Measurements from ENCODE around the gene NAT16. TPM values are rescaled to one million over a fixed set of nuclear protein-coding genes. Genes with fewer than 3 reads are reported as not detected.

The NAT16 gene
- total and polyA plus RNA-seq, 8 donors, result 0.04 to 0.27 (median 0.09) TPM; not detected in 2

GRCh38 chr7:101156866-101157589 lies 23.1 kb downstream of the NAT16 start:
- Histone ChIP-seq H3K4me3 (no peak overlapping the region), H3K4me1 (peaks cover 6 to 9% of the 10 kb centered on the region in 2 donors), H3K36me3 (peaks cover 0 to 47% of the 10 kb centered on the region in 2 donors), H3K9me3 (no peaks in the 10 kb centered on the region), H3K27me3 (peaks cover 5 to 13% of the 10 kb centered on the region in 2 donors), H3K27ac (no peak overlapping the region)
- TF ChIP-seq, protein P1, sequence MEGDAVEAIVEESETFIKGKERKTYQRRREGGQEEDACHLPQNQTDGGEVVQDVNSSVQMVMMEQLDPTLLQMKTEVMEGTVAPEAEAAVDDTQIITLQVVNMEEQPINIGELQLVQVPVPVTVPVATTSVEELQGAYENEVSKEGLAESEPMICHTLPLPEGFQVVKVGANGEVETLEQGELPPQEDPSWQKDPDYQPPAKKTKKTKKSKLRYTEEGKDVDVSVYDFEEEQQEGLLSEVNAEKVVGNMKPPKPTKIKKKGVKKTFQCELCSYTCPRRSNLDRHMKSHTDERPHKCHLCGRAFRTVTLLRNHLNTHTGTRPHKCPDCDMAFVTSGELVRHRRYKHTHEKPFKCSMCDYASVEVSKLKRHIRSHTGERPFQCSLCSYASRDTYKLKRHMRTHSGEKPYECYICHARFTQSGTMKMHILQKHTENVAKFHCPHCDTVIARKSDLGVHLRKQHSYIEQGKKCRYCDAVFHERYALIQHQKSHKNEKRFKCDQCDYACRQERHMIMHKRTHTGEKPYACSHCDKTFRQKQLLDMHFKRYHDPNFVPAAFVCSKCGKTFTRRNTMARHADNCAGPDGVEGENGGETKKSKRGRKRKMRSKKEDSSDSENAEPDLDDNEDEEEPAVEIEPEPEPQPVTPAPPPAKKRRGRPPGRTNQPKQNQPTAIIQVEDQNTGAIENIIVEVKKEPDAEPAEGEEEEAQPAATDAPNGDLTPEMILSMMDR (IDR thresholded peaks at IDR 0.05), result no peak
- no peak for ATAC-seq
- intact Hi-C loops (cut with DNase I), result no loop called here
- DNase-seq, result no peak

DNA sequence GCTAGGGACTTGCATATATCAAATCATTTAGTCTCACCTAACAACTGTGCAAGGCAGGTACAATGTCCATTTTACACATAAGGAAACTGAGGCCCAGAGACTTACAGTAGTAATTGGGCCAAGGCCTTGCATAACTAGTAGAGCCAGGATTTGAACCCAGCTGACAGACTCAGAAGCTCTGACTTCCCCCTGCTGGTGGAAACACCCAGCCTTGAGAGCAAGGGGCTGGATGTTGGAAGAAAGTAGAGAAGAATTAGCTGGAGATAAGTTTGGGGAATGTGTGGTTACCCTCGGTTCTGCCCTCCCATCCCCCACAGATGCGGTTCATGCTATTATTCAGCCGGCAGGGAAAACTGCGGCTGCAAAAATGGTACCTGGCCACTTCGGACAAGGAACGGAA lies 23.8 kb downstream of the NAT16 start:
- intact Hi-C loops (cut with DNase I), result no loop called here
- DNase-seq, result no peak
- peaks cover 0 to 6% of the 10 kb centered on the region in 2 donors for H3K27me3 ChIP-seq
- H3K27ac ChIP-seq, result no peak overlapping the region
- no peak overlapping the region for H3K4me3 ChIP-seq
- H3K9me3 ChIP-seq, result no peaks in the 10 kb centered on the region
- TF ChIP-seq, protein P1 (IDR thresholded peaks at IDR 0.05), result peak in 1 of 2 donors; percentile 6
- peaks cover 0 to 46% of the 10 kb centered on the region in 2 donors for H3K36me3 ChIP-seq
- peaks cover 6 to 8% of the 10 kb centered on the region in 2 donors for H3K4me1 ChIP-seq
- ATAC-seq, result no peak

DNA sequence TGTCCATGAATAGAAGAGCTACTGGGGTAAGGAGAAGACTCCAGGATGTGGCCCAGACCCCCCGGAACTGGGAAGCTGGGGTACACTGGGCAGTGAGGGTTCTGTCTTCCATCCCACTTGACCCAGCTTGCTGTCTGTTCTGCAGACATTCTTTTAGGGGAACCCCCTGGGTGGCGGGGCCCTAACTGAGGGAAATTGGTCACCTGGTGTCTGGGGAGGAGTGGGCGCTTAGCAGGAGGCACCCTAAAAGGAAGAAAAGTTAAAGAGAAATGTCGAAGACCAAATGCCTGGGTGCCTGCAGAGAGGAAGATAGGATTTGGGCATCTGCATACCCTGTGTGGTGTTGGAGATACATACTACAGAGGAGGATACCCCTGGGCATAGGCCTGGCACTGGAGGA lies 24.8 kb downstream of the NAT16 start:
- Histone ChIP-seq H3K4me1 (peaks cover 6 to 8% of the 10 kb centered on the region in 2 donors), H3K9me3 (no peaks in the 10 kb centered on the region), H3K27me3 (no peaks in the 10 kb centered on the region), H3K36me3 (peaks cover 0 to 36% of the 10 kb centered on the region in 2 donors), H3K27ac (no peak overlapping the region), H3K4me3 (peak overlapping the region; percentile 92 to 98)
- DNase-seq (no peak), ATAC-seq (no peak)
- intact Hi-C loops (cut with DNase I), result no loop called here
- TF ChIP-seq, protein P1 (IDR thresholded peaks at IDR 0.05), result no peak

GRCh38 chr7:101154693-101155102 lies 25.4 kb downstream of the NAT16 start:
- H3K27me3 ChIP-seq, result no peaks in the 10 kb centered on the region
- peaks cover 6 to 8% of the 10 kb centered on the region in 2 donors for H3K4me1 ChIP-seq
- TF ChIP-seq, protein P1 (IDR thresholded peaks at IDR 0.05), result no peak
- peak overlapping the region in 1 of 2 donors; percentile 8 for H3K27ac ChIP-seq
- peaks cover 0 to 32% of the 10 kb centered on the region in 2 donors for H3K36me3 ChIP-seq
- intact Hi-C loops (cut with DNase I), result no loop called here
- DNase-seq (no peak), ATAC-seq (peak; percentile 60)
- H3K9me3 ChIP-seq, result no peaks in the 10 kb centered on the region
- peak overlapping the region; percentile 92 to 98 for H3K4me3 ChIP-seq

- TF ChIP-seq, protein P1 (IDR thresholded peaks at IDR 0.05), result no peak
- Histone ChIP-seq H3K4me3 (peak within 1 kb of the TSS; percentile 92 to 98), H3K27ac (peak within 1 kb of the TSS in 1 of 2 donors; percentile 8), H3K36me3 (peaks cover 0 to 27% of the 10 kb centered on the region in 2 donors), H3K4me1 (peaks cover 6 to 8% of the 10 kb centered on the region in 2 donors), H3K27me3 (no peaks in the 10 kb centered on the region), H3K9me3 (no peaks in the 10 kb centered on the region)
- DNase-seq (peak; percentile 89 to 98 (median 96)), ATAC-seq (peak; percentile 99)
- intact Hi-C loops (cut with DNase I), result no loop called here
Measured at GRCh38 chr7:101153969-101154692, 26.0 kb downstream of the NAT16 start, which contains the start of gene AP1S1. Gene AP1S1, plus strand, starts transcription at chr7:101154476. Its CDS starts 39 bp downstream, at chr7:101154515.
